Naive B cell (primary cell): ENCODE results near the gene VPS35L. TPM values are rescaled to one million over a fixed set of nuclear protein-coding genes. Genes with fewer than 3 reads are reported as not detected.
A peak's percentile ranks its signal among the peaks of the same experiment; 100 is the strongest.
"Not testable (repeated sequence)": the region's sequence is repeated elsewhere in the genome, so short reads cannot be mapped to it uniquely, and the experiment has no call there.

Experiments
- ATAC-seq, 2 donors: fragments of 150-1000 bp; cut with Tn5 transposase; 2 replicates each; pipeline ENCODE4 v1.10.0; 2021; ENCODE audit warnings: low read depth in 2 of 2, mild to moderate bottlenecking in 2 of 2, moderate library complexity in 2 of 2
- DNase-seq: peaks from one replicate; pipeline ENCODE4 v3.0.0; 2022
- H3K27ac Mint-ChIP-seq, 6 donors: one replicate each; pipeline ENCODE4 v1.8.0; 2020 to 2022; ENCODE audit warnings: mild to moderate bottlenecking in 6 of 6, mixed read lengths in 6 of 6, moderate library complexity in 5 of 6, inconsistent platforms in 2 of 6
- H3K27me3 Mint-ChIP-seq, 3 donors: one replicate each; pipeline ENCODE4 v1.8.0; 2021 to 2022; ENCODE audit warnings: mixed read lengths in 3 of 3, mild to moderate bottlenecking in 1 of 3
- H3K36me3 Mint-ChIP-seq, 2 donors: one replicate each; pipeline ENCODE4 v1.8.0; 2020 to 2022; ENCODE audit warnings: mixed read lengths in 2 of 2, inconsistent platforms in 1 of 2, mild to moderate bottlenecking in 1 of 2
- H3K4me1 Mint-ChIP-seq, 3 donors: one replicate each; pipeline ENCODE4 v1.8.0; 2020 to 2022; ENCODE audit warnings: mixed read lengths in 3 of 3, inconsistent platforms in 1 of 3, mild to moderate bottlenecking in 1 of 3, moderate library complexity in 1 of 3
- H3K4me3 Mint-ChIP-seq, 8 donors: one replicate each; pipeline ENCODE4 v1.8.0; 2020 to 2022; ENCODE audit warnings: mild to moderate bottlenecking in 8 of 8, mixed read lengths in 8 of 8, moderate library complexity in 8 of 8, inconsistent platforms in 2 of 8
- H3K9me3 Mint-ChIP-seq, 7 donors: one replicate each; pipeline ENCODE4 v1.8.0; 2020 to 2022; ENCODE audit warnings: mixed read lengths in 7 of 7, mild to moderate bottlenecking in 5 of 7, inconsistent platforms in 2 of 7, moderate library complexity in 1 of 7
- polyA plus RNA-seq, 6 donors: library from polyadenylated mRNA; unstranded; fragments of 300-500 nt; fragmentation: Illumina TruSeq; gene quantifications; one replicate each; pipeline ENCODE4 v1.2.3, GENCODE V29; 2021; ENCODE audit warnings: low read depth in 6 of 6

VPS35L gene
- polyA plus RNA-seq, 6 donors from 2014 or later, result 31.1 to 38.6 (median 33.8) TPM

- H3K27ac Mint-ChIP-seq, result no peak overlapping the region
- peaks cover 43 to 50% of the 10 kb centered on the region in 2 donors for H3K36me3 Mint-ChIP-seq
- peaks cover 0 to 4% (median 0%) of the 10 kb centered on the region in 7 donors for H3K9me3 Mint-ChIP-seq
- no peaks in the 10 kb centered on the region for H3K4me1 Mint-ChIP-seq
- H3K27me3 Mint-ChIP-seq, result no peaks in the 10 kb centered on the region
- no peak overlapping the region for H3K4me3 Mint-ChIP-seq
- ATAC-seq, result no peak
- DNase-seq, result no peak
Observed at GRCh38 chr16:19657831-19658230, 102.3 kb downstream of the VPS35L start.

GRCh38 chr16:19659554-19659953 is 104.1 kb downstream of the VPS35L start:
- Mint-ChIP-seq H3K27ac (peak overlapping the region in 1 of 6 donors; percentile 43), H3K36me3 (peaks cover 41 to 47% of the 10 kb centered on the region in 2 donors), H3K9me3 (peaks cover 0 to 4% (median 0%) of the 10 kb centered on the region in 7 donors), H3K4me1 (no peaks in the 10 kb centered on the region), H3K4me3 (peak overlapping the region in 1 of 8 donors; percentile 30), H3K27me3 (no peaks in the 10 kb centered on the region)
- ATAC-seq (no peak), DNase-seq (no peak)

GRCh38 chr16:19660432-19660831 is 104.9 kb downstream of the VPS35L start:
- Mint-ChIP-seq H3K27me3 (no peaks in the 10 kb centered on the region), H3K36me3 (peaks cover 46 to 49% of the 10 kb centered on the region in 2 donors), H3K4me1 (no peaks in the 10 kb centered on the region), H3K27ac (no peak overlapping the region), H3K9me3 (peaks cover 0 to 8% (median 4%) of the 10 kb centered on the region in 7 donors), H3K4me3 (no peak overlapping the region)
- no peak for DNase-seq
- ATAC-seq, result no peak

- Mint-ChIP-seq H3K4me3 (no peak overlapping the region), H3K4me1 (no peaks in the 10 kb centered on the region), H3K27me3 (no peaks in the 10 kb centered on the region), H3K36me3 (peaks cover 42 to 52% of the 10 kb centered on the region in 2 donors), H3K27ac (no peak overlapping the region), H3K9me3 (peaks cover 0 to 11% (median 5%) of the 10 kb centered on the region in 7 donors)
- no peak for DNase-seq
- no peak for ATAC-seq
Observed at GRCh38 chr16:19662351-19662750, 106.8 kb downstream of the VPS35L start.

GRCh38 chr16:19664166-19664565 is 108.7 kb downstream of the VPS35L start:
- DNase-seq, result no peak
- peaks cover 0 to 11% (median 5%) of the 10 kb centered on the region in 7 donors for H3K9me3 Mint-ChIP-seq
- H3K36me3 Mint-ChIP-seq, result peaks cover 39 to 56% of the 10 kb centered on the region in 2 donors
- no peak overlapping the region for H3K4me3 Mint-ChIP-seq
- no peak for ATAC-seq
- H3K4me1 Mint-ChIP-seq, result no peaks in the 10 kb centered on the region
- no peaks in the 10 kb centered on the region for H3K27me3 Mint-ChIP-seq
- no peak overlapping the region for H3K27ac Mint-ChIP-seq

GRCh38 chr16:19665313-19665712 is 109.8 kb downstream of the VPS35L start:
- H3K27me3 Mint-ChIP-seq, H3K4me3 Mint-ChIP-seq, H3K27ac Mint-ChIP-seq, DNase-seq, ATAC-seq, H3K4me1 Mint-ChIP-seq: not testable (repeated sequence)
- peaks cover 44 to 57% of the 10 kb centered on the region in 2 donors for H3K36me3 Mint-ChIP-seq
- H3K9me3 Mint-ChIP-seq, result peaks cover 0 to 11% (median 5%) of the 10 kb centered on the region in 7 donors

GRCh38 chr16:19666477-19666876 is 111.0 kb downstream of the VPS35L start:
- Mint-ChIP-seq H3K27me3 (no peaks in the 10 kb centered on the region), H3K4me3 (no peak overlapping the region), H3K9me3 (peaks cover 0 to 11% (median 5%) of the 10 kb centered on the region in 7 donors), H3K27ac (no peak overlapping the region), H3K36me3 (peaks cover 40 to 50% of the 10 kb centered on the region in 2 donors), H3K4me1 (no peaks in the 10 kb centered on the region)
- no peak for DNase-seq
- ATAC-seq, result no peak

- no peak for ATAC-seq
- peaks cover 0 to 2% (median 0%) of the 10 kb centered on the region in 7 donors for H3K9me3 Mint-ChIP-seq
- DNase-seq, result no peak
- H3K36me3 Mint-ChIP-seq, result peaks cover 26 to 32% of the 10 kb centered on the region in 2 donors
- no peak overlapping the region for H3K4me3 Mint-ChIP-seq
- H3K27me3 Mint-ChIP-seq, result no peaks in the 10 kb centered on the region
- peak overlapping the region in 2 of 6 donors; percentile 34 to 67 for H3K27ac Mint-ChIP-seq
- no peaks in the 10 kb centered on the region for H3K4me1 Mint-ChIP-seq
Observed at GRCh38 chr16:19672378-19672777, 116.9 kb downstream of the VPS35L start.

- H3K9me3 Mint-ChIP-seq, result peaks cover 0 to 2% (median 0%) of the 10 kb centered on the region in 7 donors
- DNase-seq (no peak), ATAC-seq (no peak)
- H3K27ac Mint-ChIP-seq, result no peak overlapping the region
- H3K4me1 Mint-ChIP-seq, result no peaks in the 10 kb centered on the region
- no peaks in the 10 kb centered on the region for H3K27me3 Mint-ChIP-seq
- peaks cover 15 to 25% of the 10 kb centered on the region in 2 donors for H3K36me3 Mint-ChIP-seq
- H3K4me3 Mint-ChIP-seq, result no peak overlapping the region
Observed at GRCh38 chr16:19674485-19674884, 119.0 kb downstream of the VPS35L start.

GRCh38 chr16:19677402-19677801 is 121.9 kb downstream of the VPS35L start:
- no peak overlapping the region for H3K27ac Mint-ChIP-seq
- DNase-seq (no peak), ATAC-seq (no peak)
- peaks cover 20 to 21% of the 10 kb centered on the region in 2 donors for H3K36me3 Mint-ChIP-seq
- H3K4me3 Mint-ChIP-seq, result no peak overlapping the region
- no peaks in the 10 kb centered on the region for H3K4me1 Mint-ChIP-seq
- H3K27me3 Mint-ChIP-seq, result no peaks in the 10 kb centered on the region
- H3K9me3 Mint-ChIP-seq, result peaks cover 0 to 2% (median 0%) of the 10 kb centered on the region in 7 donors

GRCh38 chr16:19678804-19679203 is 123.3 kb downstream of the VPS35L start:
- ATAC-seq (no peak), DNase-seq (no peak)
- no peaks in the 10 kb centered on the region for H3K27me3 Mint-ChIP-seq
- H3K36me3 Mint-ChIP-seq, result peaks cover 27 to 32% of the 10 kb centered on the region in 2 donors
- H3K4me3 Mint-ChIP-seq, result no peak overlapping the region
- H3K4me1 Mint-ChIP-seq, result no peaks in the 10 kb centered on the region
- H3K27ac Mint-ChIP-seq, result no peak overlapping the region
- peaks cover 0 to 6% (median 0%) of the 10 kb centered on the region in 7 donors for H3K9me3 Mint-ChIP-seq

- H3K4me1 Mint-ChIP-seq, DNase-seq, ATAC-seq, H3K9me3 Mint-ChIP-seq, H3K27ac Mint-ChIP-seq, H3K27me3 Mint-ChIP-seq, H3K4me3 Mint-ChIP-seq: not testable (repeated sequence)
- H3K36me3 Mint-ChIP-seq, result peaks cover 28 to 35% of the 10 kb centered on the region in 2 donors
Observed at GRCh38 chr16:19679281-19679680, 123.8 kb downstream of the VPS35L start.

GRCh38 chr16:19680881-19681340 is 125.4 kb downstream of the VPS35L start:
- no peak for ATAC-seq
- H3K27ac Mint-ChIP-seq, result peak overlapping the region in 1 of 6 donors; percentile 70
- no peaks in the 10 kb centered on the region for H3K4me1 Mint-ChIP-seq
- H3K9me3 Mint-ChIP-seq, result peaks cover 0 to 12% (median 3%) of the 10 kb centered on the region in 7 donors
- DNase-seq, result no peak
- no peaks in the 10 kb centered on the region for H3K27me3 Mint-ChIP-seq
- H3K36me3 Mint-ChIP-seq, result peaks cover 33 to 42% of the 10 kb centered on the region in 2 donors
- H3K4me3 Mint-ChIP-seq, result no peak overlapping the region

- Mint-ChIP-seq H3K27me3 (no peaks in the 10 kb centered on the region), H3K4me1 (no peaks in the 10 kb centered on the region), H3K9me3 (peaks cover 0 to 12% (median 3%) of the 10 kb centered on the region in 7 donors), H3K4me3 (no peak overlapping the region), H3K27ac (no peak overlapping the region), H3K36me3 (peaks cover 40 to 49% of the 10 kb centered on the region in 2 donors)
- no peak for ATAC-seq
- no peak for DNase-seq
Observed at GRCh38 chr16:19681637-19682036, 126.1 kb downstream of the VPS35L start.
